T-helper 1 cell treated with Interleukin-12 subunit alpha and Interleukin-12 subunit beta and Interleukin-4 antibody, amounts not matched to agents 30 ng/mL and 1 ng/mL, for 36 hours (primary cell): Measurements from ENCODE around the gene ZNF385C. TPM values are rescaled to one million over a fixed set of nuclear protein-coding genes. Genes with fewer than 3 reads are reported as not detected.

Experiments
- intact Hi-C: fragments of 100-400 bp; cut with micrococcal nuclease; formaldehyde crosslinking; loops from one replicate; pipeline ENCODE4 v1.15.1; 2024
- total RNA-seq: library from RNA; stranded (reverse); gene quantifications from 2 replicates; pipeline ENCODE4 v1.2.3, GENCODE V29; 2022

Gene ZNF385C
- total RNA-seq, 1 donor from 2014 or later = not detected

DNA sequence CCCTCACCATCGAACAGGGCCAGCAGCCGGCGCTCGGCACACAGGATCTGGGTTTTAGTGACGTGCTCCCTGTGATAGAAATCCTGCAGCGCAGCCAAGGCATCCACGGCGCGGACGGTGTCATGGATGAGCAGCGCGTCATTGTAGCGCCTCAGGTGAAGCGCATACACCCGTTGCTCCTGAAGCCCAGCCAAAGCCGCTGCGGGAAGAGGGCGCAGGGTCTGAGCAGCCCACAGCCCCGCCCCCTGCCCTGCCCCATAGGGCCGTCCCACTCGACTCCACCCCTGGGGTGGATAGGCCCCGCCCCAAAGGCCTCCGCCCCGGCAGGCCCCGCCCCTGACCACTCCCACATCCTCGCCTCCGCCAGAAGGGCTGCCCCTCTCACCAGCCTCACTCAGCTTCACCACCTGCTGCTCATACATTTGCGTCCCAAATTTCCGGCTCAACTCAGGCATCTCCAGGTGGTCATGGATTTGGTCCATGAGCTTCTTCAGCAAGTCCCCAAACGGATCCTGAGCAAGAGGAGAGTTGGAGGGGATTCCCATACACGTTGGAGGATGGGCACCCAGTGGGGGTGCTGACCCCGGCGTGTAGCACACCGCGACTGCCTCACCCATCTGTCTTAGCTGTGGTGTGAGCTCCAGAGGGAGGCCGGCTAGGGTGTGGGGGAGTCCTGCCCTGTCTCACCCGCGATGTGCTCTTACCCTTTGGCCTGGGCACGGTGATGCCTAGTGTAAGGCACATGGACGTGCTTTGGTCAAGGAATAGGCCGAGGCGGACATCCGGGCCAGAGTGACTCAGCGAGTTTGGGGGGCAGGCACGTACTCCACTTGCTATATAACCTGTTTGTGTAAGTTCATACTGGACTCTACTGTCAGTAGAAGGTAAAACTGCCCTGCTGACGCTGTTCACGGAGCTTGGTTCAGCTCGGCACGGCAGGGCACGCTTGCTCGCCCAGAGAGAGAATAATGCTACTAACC lies 9.6 kb upstream of the ZNF385C start:
- intact Hi-C loops = loop anchor here (1.0 kb wide), 4 partner anchors 10 to 350 kb away; partner anchors contain the start of genes ATP6V0A1, DNAJC7 and ZNF385C

DNA sequence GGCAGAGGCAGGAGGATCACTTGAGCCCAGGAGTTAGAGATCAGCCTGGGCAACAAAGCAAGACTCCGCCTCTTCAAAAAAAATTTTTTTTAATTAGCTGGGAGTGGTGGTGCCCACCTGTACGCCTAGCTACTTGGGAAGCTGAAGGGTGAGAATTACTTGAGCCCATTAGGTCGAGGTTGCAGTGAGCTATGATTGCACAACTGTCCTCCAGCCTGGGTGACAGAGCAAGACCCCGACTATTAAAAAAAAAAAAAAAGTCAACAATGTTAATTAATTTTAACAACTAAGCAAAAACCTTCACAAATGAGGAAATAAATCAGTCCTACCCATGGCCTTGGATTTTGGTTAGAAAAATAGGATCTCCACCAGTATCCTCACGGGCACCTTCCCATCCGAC lies 8.9 kb upstream of the ZNF385C start:
- intact Hi-C loops = loop anchor here (1.0 kb wide), 4 partner anchors 9 to 351 kb away; partner anchors contain the start of genes ATP6V0A1, DNAJC7 and ZNF385C

DNA sequence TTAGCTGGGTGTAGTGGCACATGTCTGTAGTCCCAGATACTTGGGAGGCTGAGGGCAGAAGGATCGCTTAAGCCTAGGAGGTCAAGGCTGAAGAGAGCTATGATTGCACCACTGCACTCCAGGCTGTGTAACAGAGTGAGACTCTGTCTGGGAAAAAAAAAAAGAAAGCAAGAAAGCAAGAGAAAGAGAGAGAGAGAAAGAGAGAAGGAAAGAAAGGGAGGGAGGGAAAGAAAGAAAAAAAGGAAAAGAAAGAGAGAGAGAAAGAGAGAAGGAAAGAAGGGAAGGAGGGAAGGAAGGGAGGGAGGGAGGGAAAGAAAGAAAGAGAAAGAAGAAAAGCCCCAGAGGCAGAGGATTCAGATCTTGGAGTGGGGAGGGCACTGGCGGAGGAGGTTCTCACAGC lies 7.7 kb upstream of the ZNF385C start:
- intact Hi-C loops = no loop called here

DNA sequence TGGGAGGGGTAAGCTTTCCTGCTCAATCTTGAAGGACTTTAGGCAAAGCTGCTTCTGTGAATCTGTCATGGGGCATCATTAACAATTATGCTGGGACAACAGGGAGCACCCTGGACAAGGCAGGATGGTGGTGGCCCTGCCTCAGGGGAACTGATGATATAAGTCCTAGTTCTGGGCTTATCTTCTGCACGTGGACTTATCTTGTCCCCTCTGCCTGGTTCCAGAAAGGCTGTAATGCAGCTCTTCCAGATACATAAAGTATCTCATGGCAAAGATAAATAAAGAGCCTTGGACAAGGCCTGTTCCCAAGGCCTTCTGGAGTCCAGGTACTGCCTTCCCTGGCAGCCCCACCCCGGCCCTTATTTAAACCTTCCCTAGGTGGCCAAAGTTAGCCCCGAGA lies 6.0 kb upstream of the ZNF385C start:
- intact Hi-C loops = no loop called here

DNA sequence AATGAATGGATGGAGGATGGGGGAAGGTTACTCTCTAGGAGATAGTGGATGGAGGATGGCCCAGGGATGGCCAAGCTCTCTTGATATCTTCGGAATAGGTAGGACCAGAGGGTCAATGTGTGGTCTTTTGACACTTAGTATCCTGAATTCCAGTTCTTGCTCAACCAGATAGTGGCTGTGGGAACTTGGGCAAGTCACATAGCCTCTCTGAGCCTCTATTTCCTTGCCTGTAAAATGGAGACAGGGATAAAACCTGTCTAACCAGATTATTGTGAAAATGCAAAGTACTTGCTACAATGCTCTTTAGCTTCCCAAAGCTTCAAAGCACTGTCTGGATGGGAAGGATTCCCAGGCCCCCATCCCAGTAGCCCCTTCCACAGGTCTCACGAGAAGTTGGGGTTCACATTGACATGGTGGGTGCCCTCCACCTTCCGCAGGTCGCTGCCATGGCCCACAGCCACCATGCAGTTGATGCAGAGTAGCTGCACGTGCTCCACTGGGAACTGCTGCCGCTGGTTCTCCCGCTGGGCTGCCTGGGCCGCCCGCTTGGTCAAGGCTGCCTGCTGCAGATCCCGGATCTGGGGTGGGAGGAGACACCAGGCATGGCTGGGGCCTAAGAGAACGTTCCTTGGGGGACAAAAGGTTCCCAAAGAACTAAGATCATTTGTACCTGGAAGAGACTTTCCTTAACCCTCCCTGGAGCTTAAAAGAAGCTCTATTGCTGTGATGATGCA lies 5.1 kb upstream of the ZNF385C start:
- intact Hi-C loops = no loop called here

DNA sequence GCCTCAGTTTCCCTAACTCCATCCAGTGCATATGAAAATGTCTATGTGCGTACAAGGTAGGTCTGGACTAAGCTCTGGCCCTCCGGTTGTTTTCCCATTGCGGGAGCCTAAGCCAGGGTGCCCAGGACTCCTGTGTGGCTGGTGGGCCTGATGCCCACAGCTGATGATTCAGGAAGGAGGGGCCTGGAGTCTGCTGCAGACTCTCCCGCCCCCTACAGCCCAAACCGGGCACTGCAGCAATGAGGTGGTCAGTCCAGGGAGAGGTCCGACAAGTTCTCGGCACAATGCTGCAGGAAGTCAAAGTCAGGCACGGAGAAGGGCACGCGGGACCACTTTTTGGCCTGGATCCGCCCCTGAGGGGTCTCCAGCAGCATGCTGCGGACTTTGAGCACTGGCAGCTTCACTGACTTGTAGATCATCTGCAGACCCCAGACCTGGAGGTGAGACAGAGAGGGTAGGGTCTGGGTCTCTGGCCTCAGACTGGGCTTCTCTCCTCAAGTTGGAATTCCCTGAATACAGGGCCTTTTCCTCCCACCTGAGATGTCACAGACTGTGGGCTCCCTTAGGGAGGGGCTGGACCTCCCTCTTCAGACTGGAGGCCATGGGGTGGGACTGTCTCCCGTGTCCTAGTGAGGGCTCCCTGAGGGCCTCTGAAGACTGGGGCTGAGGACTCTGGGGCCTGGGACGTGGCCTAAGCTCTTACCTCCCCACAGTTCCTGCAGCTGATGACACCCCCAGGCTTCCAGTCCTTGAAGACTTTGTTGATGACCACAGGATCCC lies 3.4 kb upstream of the ZNF385C start:
- intact Hi-C loops = loop anchor here (1.0 kb wide), 1 partner anchor 34 kb away; no protein-coding TSS in a partner anchor

DNA sequence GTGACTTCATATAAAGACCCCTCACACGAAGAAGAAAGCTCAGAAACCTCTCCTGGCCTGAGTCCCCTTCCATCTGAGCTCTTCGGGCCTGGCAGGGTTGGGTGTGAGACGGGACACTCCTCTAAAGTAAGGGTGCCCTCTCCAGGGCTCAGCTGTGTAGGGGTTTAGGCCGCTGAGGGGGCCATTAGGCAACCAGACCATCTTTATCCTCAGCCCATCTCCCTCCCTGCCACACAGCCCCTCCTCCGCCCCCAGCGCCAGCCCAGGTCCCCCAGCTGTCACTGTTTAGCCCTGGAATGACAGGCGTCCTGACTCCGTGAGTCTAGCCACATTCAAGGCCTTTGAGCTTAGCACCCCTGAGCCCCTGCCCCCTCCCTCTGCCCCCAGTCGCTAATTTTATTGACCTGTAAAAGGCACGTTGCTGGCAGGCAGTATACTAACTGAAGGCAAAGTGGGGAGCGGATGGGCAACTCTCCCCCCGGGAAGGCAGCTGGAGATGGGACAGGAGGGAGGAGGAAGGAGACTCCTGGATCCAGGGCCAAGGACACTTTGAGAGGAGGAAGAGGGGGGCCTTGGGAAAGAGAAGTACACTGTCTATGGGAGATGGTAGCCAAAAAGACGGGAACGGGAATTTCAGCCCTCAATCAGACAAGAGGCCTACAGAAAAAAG lies 592 bp upstream of the ZNF385C start:
- intact Hi-C loops = loop anchor here (1.0 kb wide), 1 partner anchor 8 kb away; no protein-coding TSS in a partner anchor

DNA sequence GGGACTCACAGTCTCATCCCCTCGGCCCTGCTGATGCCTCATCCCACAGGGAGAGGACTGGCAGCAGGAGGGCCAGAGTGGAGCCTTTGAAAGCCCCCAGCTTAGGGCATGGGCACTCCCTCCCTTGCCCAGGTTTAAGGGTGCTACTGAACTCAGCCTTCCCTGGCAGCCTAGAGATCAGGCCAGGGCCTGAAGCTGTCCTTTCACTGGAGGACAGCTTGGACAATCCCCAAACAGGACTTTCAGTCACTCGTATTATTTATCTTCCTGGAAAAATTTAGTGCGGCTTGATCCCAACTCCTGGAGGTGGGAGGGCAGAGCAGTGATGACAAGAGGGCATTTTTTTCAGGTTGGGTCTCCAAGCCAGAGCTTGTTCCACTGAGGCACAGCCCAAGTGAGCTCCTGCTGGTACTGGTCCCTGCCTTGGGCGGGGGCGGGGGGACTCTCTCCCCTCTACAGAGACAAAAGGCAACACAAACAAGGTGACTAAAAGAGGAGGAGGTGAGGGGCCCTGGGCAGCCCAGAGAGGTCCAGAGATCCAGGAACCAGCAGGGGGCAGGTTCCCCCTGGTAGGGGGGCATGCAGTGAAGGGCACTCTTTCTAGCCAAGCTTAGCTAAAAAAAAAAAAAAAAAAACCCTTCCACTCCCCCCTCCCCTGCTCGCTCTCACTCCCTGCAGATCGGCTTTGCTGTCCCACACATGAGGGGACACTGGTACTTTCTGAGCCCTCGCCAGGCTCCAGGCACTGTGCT lies 1.7 kb downstream of the ZNF385C start:
- intact Hi-C loops = no loop called here

DNA sequence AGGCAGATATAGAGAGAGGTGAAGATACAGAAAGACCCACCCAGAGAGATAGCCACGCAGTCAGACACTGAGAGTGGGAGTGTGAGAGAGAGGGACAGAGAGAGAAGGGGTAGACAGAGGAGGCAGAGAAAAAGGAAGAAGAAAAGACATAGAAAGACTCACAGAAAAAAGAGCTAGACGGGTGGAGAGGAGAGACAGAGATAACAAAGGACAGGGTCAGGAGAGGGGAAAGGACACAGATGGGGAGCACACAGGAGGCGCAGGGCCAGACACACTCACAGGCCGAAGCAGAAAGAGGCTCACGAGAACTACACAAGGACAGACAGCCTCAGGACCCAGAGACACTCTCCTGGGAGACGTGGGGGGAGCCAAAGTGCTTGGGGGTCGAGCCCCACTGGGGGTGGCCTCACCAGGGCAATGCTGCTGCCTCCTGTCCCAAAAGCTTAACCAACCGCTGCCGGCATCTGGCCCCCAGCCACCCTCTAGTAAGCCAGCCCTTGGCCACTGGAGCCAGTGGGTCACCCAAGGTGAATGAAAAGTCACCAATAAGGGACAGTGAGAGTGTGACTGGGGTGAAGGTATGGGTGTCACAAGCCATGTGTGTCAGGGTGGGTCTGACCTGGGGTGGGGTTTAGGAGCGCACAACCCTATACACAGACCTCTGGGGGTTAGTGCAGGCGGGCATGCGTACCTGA lies 3.8 kb downstream of the ZNF385C start:
- intact Hi-C loops = no loop called here

DNA sequence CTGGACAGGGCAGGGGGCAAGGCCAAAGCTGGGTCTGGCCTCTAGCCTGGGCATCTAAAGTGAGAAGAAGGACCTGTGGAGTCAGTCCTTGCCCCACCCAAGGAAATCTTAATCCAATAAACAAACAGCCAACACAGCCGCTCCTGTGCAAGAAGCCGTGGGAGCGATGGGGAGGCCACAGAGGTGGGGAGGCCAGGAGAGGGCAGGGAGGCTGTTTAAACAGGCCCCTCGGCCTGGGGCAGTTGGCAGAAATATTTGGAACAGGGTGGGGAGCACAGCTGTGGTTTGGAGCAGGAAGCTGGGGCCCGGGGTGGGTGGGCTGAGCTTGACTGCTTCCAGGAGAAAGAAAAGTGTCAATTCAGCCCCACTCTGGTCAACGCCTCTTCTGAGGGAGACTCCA lies 5.3 kb downstream of the ZNF385C start:
- intact Hi-C loops = no loop called here

DNA sequence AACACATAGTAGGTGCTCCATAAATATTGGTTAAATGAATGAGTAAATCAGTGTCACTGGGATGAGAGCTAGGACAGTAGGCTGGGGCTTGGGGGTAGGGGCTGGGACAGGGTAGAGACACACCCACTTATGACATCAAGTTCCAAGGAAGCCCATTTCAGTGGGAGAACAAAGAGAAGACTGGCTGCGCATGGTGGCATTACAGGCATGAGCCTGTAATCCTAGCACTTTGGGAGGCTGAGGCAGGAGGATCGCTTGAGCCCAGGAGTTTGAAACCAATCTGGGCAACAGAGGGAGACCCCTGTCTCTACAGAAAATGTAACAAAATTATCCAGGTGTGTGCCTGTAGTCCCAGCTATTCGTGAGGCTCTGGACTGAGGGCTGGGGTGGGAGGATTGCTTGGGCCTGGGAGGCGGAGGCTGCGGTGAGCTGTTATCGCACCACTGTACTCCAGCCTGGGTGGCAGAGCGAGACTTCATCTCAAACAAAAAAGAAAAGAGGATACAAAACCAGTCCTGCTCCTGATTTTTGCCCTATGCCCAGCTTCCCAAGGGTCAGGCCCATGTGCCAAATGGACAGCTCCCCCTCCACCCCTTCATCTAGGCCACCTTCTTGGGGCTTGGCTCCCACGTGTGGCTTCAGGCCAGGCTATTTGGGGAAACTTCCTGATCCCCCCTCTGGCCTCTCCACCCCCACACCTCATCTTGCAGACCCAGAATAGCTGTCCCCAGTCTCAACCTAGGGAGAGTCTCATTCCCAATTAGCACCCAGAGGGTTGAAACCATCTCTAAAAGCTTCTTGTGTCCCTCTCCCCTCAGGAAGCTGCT lies 7.1 kb downstream of the ZNF385C start:
- intact Hi-C loops = no loop called here

DNA sequence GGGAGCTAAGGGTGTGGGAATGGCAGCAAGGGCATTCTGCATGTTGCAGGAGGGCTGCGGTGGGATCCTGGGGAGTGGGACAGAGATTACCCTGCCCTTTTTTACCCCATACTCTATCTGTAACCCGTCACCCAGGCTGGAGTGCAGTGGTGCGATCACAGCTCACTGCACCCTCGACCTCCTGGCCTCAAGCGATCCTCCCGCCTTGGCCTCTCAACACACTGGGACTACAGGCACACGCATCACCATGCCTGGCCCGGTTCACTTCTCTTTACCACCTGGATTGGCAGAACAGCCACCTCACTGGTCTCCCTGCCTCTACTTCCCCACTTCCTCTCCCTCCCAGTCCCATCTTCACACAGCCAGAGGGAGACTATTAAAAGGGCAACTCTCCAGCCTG lies 9.5 kb downstream of the ZNF385C start:
- intact Hi-C loops = no loop called here

DNA sequence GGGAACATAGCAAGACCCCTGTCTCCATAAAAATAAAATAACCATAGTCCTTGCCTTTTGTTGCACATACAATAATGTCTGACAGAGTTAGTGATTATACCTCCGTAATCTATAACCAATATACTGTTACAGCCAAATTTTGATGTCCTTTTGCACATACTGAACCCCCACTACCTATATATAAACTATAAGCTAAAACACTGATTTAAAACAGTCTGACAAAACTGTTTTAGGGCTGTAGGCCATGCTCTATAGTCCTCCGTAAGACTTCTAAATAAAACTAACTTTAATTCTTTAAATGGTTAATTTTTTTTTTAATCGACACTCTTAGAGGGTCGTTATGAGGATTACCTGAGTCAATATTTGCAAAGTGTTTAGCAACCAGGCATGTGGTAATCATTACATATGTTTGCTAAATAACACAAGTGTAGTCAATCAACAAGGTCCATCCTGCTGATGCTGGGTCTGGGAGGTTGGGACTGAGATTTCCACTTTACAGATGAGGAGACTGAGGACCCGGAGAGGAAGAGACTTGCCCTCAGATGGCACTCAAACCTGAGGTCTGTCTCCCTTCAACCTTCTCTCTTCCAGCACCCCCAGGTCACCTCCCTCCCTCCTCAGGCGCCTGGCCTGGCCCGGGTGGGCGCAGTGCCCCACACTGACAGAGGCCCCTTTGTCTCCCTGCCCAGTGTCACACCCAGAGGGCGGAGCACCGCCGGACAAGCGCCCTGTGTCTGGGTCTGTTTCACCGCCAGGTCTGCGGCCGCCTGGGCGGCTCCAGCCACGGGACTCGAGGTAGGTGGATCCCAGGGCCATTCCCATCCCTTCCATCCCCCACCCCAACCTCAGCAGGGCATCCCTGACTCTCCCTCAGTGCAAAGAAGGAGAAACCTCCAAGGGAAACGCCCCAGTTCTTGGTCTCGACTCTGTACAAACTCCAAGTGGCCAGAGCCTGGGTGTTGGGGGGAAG lies 10.3 kb downstream of the ZNF385C start:
- intact Hi-C loops = no loop called here

DNA sequence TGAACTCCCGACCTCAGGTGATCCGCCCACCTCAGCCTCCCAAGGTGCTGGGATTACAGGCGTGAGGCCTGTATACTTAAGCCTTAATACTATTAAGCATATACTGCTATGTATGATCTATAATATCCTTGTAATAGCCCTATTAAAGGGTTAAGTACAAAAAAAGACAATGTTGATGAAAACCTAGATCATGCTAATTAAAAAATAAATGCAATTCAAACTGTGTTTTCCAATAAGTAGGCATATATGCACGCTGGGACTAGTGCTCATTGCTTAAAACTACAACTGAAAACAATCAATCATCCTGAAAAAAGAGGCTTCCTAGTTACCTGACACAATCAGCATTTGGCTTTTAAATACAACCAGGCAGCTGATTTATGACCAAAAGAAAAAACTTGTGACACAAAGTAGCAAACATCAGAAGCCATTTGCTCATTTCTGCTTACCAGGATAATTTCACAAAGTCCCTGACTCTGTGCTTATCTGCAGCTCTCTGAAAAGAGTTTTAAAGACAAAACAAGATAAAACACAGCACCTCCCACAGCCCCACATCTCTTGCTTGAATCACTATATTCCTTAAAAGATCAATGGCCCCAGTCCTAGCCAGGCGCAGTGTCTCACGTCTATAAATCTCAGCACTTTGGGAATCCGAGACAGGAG lies 11.1 kb downstream of the ZNF385C start:
- intact Hi-C loops = no loop called here

DNA sequence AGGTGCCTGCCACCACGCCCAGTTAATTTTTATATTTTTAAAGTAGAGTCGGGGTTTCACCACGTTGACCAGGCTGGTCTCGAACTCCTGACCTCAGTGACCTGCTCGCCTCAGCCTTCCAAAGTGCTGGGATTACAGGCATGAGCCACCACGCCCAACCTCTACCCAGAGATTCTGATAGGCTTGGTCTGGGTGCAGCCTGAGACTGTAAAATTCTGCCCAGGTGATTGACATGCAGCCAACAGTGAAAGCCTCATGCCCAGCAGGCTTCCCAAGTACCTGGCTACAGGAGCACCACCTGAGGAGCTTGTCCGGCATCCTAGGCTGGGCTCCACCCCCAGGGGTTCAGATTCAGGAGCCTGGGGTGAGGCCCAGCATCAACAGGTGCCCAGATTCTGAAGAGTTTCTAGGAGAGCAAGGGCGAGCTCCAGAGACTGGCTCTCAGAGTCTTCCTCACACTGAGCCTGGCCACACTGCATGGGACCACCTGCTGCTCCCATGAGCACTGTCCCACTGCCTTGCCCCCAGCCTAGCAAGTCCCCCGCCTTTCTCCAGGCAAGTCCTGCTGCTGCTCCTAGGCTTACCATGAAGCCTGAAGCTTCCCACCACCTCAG lies 16.6 kb downstream of the ZNF385C start:
- intact Hi-C loops = no loop called here

DNA sequence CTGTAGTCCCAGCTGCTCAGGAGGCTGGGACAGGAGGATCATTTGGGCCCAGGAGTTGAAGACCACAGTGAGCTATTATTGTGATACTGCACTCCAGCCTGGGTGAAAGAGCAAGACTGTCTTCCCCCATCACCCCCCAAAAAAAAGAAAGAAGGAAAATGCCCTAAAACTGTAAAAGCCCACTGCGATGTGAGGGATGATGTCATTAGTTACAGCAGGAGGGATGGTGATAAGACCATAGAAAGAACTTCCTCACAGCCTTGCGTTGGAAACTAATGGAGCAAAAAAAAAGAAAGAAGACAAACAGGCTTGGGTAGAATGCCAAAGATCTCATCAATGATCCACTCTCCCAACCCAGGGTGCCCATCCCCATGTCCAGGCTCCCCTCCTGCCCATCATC lies 18.7 kb downstream of the ZNF385C start:
- intact Hi-C loops = no loop called here
